IPS-18c (cell line): ENCODE measurements around the gene SEMA5A.

ENCODE experiments used
- H3K4me3 ChIP-seq: 2 replicates; pipeline ENCODE4 v1.7.0; 2013; ENCODE audit warnings: low read depth, mild to moderate bottlenecking, low read length, moderate library complexity; ENCODE audit not compliant: insufficient read depth
- H3K9me3 ChIP-seq: one replicate; pipeline ENCODE4 v1.6.1; 2013; ENCODE audit warnings: mild to moderate bottlenecking, low read length, moderate library complexity; ENCODE audit not compliant: control insufficient read depth, insufficient read depth

The SEMA5A gene

DNA sequence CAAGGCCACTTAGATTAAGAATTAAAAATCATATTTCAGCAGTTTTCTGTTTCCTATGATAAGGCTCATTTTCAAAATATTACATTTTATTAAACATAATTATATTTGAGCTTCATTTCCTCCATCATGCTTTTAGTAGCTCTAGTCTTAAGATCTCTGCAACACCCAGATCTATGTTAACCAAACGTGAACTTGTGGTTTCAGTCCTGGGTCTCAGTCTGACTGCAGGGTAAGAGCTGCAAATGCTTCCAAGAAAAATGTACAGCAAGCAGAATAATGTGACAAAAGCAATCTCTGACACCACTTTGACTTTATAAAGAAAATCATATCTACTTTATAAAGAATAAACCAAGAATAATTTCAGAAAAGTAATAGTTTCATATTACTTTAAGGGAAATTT lies 512.4 kb downstream of the SEMA5A start:
- Histone ChIP-seq H3K4me3 (no peak overlapping the region), H3K9me3 (no peaks in the 10 kb centered on the region)

- Histone ChIP-seq H3K9me3 (peaks cover 2% of the 10 kb centered on the region), H3K4me3 (no peak overlapping the region)
Observed at GRCh38 chr5:9025942-9026341, 519.9 kb downstream of the SEMA5A start.

- Histone ChIP-seq H3K4me3 (no peak overlapping the region), H3K9me3 (no peaks in the 10 kb centered on the region)
Observed at GRCh38 chr5:9020996-9021395, 524.9 kb downstream of the SEMA5A start.

- Histone ChIP-seq H3K4me3 (no peak overlapping the region), H3K9me3 (no peaks in the 10 kb centered on the region)
Observed at GRCh38 chr5:9015937-9016270, 530.0 kb downstream of the SEMA5A start.

GRCh38 chr5:9015260-9015936 lies 530.5 kb downstream of the SEMA5A start:
- no peak overlapping the region for H3K4me3 ChIP-seq
- no peaks in the 10 kb centered on the region for H3K9me3 ChIP-seq

DNA sequence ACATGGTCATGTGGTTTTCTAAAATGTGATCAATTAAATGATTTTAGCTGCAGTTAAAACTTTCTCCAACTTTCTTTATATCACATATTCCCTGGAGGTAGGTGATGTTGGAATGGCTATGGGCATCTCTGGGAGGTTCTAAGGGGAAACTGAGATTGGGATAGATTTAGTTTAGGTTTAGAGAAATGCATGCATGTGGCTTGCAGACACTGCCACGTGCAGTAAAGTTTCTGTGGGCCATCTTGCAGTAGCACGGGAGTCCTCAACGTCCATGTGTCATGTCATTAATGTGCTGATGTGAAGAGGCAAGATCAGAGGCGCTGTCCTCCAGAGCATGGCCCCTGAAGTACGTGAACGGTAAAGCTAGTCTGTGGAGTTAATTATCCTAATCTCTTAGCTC lies 532.7 kb downstream of the SEMA5A start:
- H3K4me3 ChIP-seq: no peak overlapping the region
- H3K9me3 ChIP-seq: peaks cover 9% of the 10 kb centered on the region

DNA sequence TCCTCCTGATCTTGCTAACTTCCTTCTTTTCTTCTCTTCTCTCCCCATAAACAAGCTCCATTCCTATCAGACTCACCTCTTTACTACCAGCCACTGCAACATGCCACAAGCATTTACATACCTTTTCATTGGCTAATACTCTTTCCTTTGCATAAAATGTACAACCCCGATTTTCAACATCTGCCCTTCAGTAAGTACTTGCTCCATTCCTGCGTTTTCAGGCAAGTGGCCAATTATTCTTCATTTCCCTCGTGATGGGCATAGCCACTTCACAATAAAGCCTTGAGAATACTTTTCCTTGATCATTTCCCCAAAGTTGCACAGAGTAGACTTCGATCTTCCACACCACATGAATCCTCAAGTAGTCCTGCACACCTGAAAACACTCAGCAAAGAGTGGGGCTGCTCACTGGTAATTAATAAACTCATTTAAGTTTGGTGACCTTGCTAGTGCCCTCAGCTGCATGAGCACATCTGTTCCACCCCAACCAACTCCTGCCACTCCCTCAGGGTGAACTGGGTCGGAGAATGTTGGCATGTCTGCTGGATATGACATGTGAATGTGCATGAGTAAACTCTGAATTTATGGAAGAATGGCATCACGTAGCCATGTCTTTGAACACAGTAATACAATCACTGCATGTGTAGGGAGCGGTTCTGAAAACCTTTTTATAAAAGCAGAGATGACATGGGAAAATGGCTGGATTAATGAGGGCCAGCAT lies 535.8 kb downstream of the SEMA5A start:
- Histone ChIP-seq H3K9me3 (peaks cover 9% of the 10 kb centered on the region), H3K4me3 (no peak overlapping the region)

GRCh38 chr5:8997542-8998070 lies 548.3 kb downstream of the SEMA5A start:
- Histone ChIP-seq H3K4me3 (no peak overlapping the region), H3K9me3 (no peaks in the 10 kb centered on the region)

- H3K9me3 ChIP-seq: no peaks in the 10 kb centered on the region
- H3K4me3 ChIP-seq: no peak overlapping the region
Observed at GRCh38 chr5:8993031-8993430, 552.8 kb downstream of the SEMA5A start.
